K562 (cell line): ENCODE measurements around the gene CLIC1.

Experiments
- CBX5 ChIP-seq: IDR thresholded peaks from 2 replicates; pipeline ENCODE4 v1.6.1; 2014; ENCODE audit warnings: low read depth, borderline replicate concordance
- IRF1 ChIP-seq: sonication (generic); formaldehyde crosslinking; IDR thresholded peaks from 2 replicates; pipeline ENCODE4 v1.8.0; 2022; ENCODE audit warnings: missing genetic modification reagents, mild to moderate bottlenecking, borderline replicate concordance
- IRF9 ChIP-seq: fragments of 450-650 bp; IDR thresholded peaks from 2 replicates; pipeline ENCODE4 v1.6.1; 2016; ENCODE audit warnings: missing biosample characterization, missing genetic modification characterization
- MAX ChIP-seq: sonication (generic); formaldehyde crosslinking; IDR thresholded peaks from 2 replicates; pipeline ENCODE4 v1.9.0; 2022; ENCODE audit warnings: mild to moderate bottlenecking, missing genetic modification reagents

- TF ChIP-seq MAX (CRISPR knock-in tag), result no peak
- no peak for TF ChIP-seq CBX5
- TF ChIP-seq IRF1 (CRISPR knock-in tag), result no peak
- TF ChIP-seq IRF9 (tag), result no peak
Measured at GRCh38 chr6:31708224-31708623, 28.1 kb downstream of the CLIC1 start.
